GM12878 (cell line): ENCODE data around the gene ARMCX4.

Experiments
- BRCA1 ChIP-seq: IDR thresholded peaks from 2 replicates; pipeline ENCODE4 v1.6.1; 2011; ENCODE audit warnings: low read depth, low read length, improper control_type of control experiment
- EZH2 ChIP-seq: IDR thresholded peaks from 2 replicates; pipeline ENCODE4 v1.6.1; 2012; ENCODE audit warnings: low read depth, mild to moderate bottlenecking, control low read depth, inconsistent platforms, low read length, borderline replicate concordance; ENCODE audit not compliant: control insufficient read depth
- HDGF ChIP-seq: fragments of 450-650 bp; IDR thresholded peaks from 2 replicates; pipeline ENCODE4 v1.6.1; 2016; ENCODE audit warnings: antibody characterized with exemption
- MTA3 ChIP-seq: IDR thresholded peaks from 2 replicates; pipeline ENCODE4 v1.6.1; 2012; ENCODE audit warnings: low read length, inconsistent platforms, borderline replicate concordance
- NR2C2 ChIP-seq: IDR thresholded peaks from 2 replicates; pipeline ENCODE4 v1.6.1; 2011; ENCODE audit warnings: borderline replicate concordance, low read depth; ENCODE audit not compliant: control insufficient read depth, insufficient read length
- POLR2A ChIP-seq: IDR thresholded peaks from 2 replicates; pipeline ENCODE4 v1.6.1; 2011; ENCODE audit warnings: low read depth, mild to moderate bottlenecking, low read length
- POLR2AphosphoS5 ChIP-seq: IDR thresholded peaks from 2 replicates; pipeline ENCODE4 v1.6.1; 2011; ENCODE audit warnings: mild to moderate bottlenecking, low read length, inconsistent platforms
- RAD21 ChIP-seq: IDR thresholded peaks from 2 replicates; pipeline ENCODE4 v1.6.1; 2011; ENCODE audit warnings: mild to moderate bottlenecking, low read depth, low read length, moderate library complexity; ENCODE audit not compliant: insufficient read depth
- SMAD5 ChIP-seq: IDR thresholded peaks from 2 replicates; pipeline ENCODE4 v1.6.1; 2016; ENCODE audit warnings: antibody characterized with exemption, low read depth
- ZNF274 ChIP-seq: IDR thresholded peaks from one replicate; pipeline ENCODE4 v1.8.0; 2011; ENCODE audit not compliant: insufficient read length, insufficient read depth
- TF ChIP-seq, protein P1 (sequence below), 3 experiments: IDR thresholded peaks in 2 of 3; conservative IDR thresholded peaks in 1 of 3; 2 replicates each; pipeline ENCODE4 v1.5.1; 2011; ENCODE audit warnings: low read depth in 3 of 3, low read length in 3 of 3, mild to moderate bottlenecking in 3 of 3, control low read depth in 2 of 3, moderate library complexity in 2 of 3, inconsistent platforms in 1 of 3, mixed read lengths in 1 of 3; ENCODE audit not compliant: control insufficient read depth in 2 of 3, insufficient read depth in 1 of 3; ENCODE audit errors: extremely low read depth in 1 of 3
- TF ChIP-seq, protein P2 (sequence below): IDR thresholded peaks from 2 replicates; pipeline ENCODE4 v1.6.1; 2012; ENCODE audit warnings: low read depth, low read length, improper control_type of control experiment

DNA sequence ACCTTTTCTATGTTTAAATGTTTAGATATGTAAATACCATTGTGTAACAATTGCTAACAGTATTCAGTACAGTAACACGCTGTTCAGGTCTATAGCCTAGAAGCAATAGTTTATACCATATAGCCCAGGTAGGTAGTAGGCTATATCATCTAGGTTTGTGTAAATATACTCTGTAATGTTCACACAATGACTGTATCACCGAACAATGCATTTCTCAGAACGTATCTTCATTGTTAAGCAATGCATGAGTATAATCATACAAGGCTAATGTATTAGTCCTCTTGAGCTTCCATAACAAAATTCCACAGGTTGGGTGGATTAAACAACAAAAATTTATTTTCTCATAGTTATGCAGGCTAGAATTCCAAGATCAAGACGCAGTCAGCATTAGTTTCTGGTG is 22.7 kb downstream of the ARMCX4 start:
- TF ChIP-seq POLR2A: no peak
- no peak for TF ChIP-seq RAD21
- TF ChIP-seq, protein P1, sequence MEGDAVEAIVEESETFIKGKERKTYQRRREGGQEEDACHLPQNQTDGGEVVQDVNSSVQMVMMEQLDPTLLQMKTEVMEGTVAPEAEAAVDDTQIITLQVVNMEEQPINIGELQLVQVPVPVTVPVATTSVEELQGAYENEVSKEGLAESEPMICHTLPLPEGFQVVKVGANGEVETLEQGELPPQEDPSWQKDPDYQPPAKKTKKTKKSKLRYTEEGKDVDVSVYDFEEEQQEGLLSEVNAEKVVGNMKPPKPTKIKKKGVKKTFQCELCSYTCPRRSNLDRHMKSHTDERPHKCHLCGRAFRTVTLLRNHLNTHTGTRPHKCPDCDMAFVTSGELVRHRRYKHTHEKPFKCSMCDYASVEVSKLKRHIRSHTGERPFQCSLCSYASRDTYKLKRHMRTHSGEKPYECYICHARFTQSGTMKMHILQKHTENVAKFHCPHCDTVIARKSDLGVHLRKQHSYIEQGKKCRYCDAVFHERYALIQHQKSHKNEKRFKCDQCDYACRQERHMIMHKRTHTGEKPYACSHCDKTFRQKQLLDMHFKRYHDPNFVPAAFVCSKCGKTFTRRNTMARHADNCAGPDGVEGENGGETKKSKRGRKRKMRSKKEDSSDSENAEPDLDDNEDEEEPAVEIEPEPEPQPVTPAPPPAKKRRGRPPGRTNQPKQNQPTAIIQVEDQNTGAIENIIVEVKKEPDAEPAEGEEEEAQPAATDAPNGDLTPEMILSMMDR (IDR thresholded peaks at IDR 0.05 in 2 of 3, conservative IDR thresholded peaks at IDR 0.05 in 1 of 3; ENCODE audit: control insufficient read depth in 2 of 3, extremely low read depth in 1 of 3, insufficient read depth in 1 of 3, low read depth in 3 of 3, low read length in 3 of 3): no peak
- TF ChIP-seq BRCA1: no peak
- no peak for TF ChIP-seq HDGF
- no peak for TF ChIP-seq EZH2
- TF ChIP-seq, protein P2, sequence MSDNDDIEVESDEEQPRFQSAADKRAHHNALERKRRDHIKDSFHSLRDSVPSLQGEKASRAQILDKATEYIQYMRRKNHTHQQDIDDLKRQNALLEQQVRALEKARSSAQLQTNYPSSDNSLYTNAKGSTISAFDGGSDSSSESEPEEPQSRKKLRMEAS: no peak
- TF ChIP-seq NR2C2: no peak
- TF ChIP-seq SMAD5: no peak
- no peak for TF ChIP-seq ZNF274
- TF ChIP-seq MTA3: no peak
- no peak for TF ChIP-seq POLR2AphosphoS5
